Naive thymus-derived CD8-positive, alpha-beta T cell (primary cell): ENCODE measurements around the gene COL17A1. TPM values are rescaled to one million over a fixed set of nuclear protein-coding genes. Genes with fewer than 3 reads are reported as not detected.
A peak's percentile ranks its signal among the peaks of the same experiment; 100 is the strongest.

ENCODE experiments used
- ATAC-seq, 2 donors: fragments of 150-1000 bp; cut with Tn5 transposase in 1 of 2; sonication (Bioruptor Pico), chemical (Tn5 transposase) in 1 of 2; 1 replicate in 1 of 2; 2 replicates in 1 of 2; pipeline ENCODE4 v1.10.0; 2021; ENCODE audit warnings: mild to moderate bottlenecking in 2 of 2, moderate library complexity in 2 of 2
- POLR2A ChIA-PET: fragments of 350-600 bp; sonication (Branson Sonifier 250); formaldehyde crosslinking; loops from one replicate; lab custom pipeline; 2021; ENCODE audit warnings: antibody characterized with exemption; lab: Charles Lee
- DNase-seq, 10 donors: peaks; one replicate each; pipeline versions ENCODE4 v3.0.0 to v3.0.0-alpha.2; 2020 to 2022
- H3K27ac Mint-ChIP-seq, 10 donors: one replicate each; pipeline ENCODE4 v1.8.0; 2020 to 2022; ENCODE audit warnings: mild to moderate bottlenecking in 10 of 10, mixed read lengths in 10 of 10, moderate library complexity in 4 of 10, inconsistent platforms in 1 of 10
- H3K27me3 Mint-ChIP-seq, 5 donors: one replicate each; pipeline ENCODE4 v1.8.0; 2021 to 2022; ENCODE audit warnings: mixed read lengths in 5 of 5
- H3K36me3 Mint-ChIP-seq, 3 donors: one replicate each; pipeline ENCODE4 v1.8.0; 2020 to 2022; ENCODE audit warnings: mixed read lengths in 3 of 3, mild to moderate bottlenecking in 2 of 3, inconsistent platforms in 1 of 3
- H3K4me1 Mint-ChIP-seq, 4 donors: one replicate each; pipeline ENCODE4 v1.8.0; 2021 to 2022; ENCODE audit warnings: mixed read lengths in 4 of 4
- H3K4me3 Mint-ChIP-seq, 10 donors: one replicate each; pipeline ENCODE4 v1.8.0; 2020 to 2022; ENCODE audit warnings: mild to moderate bottlenecking in 10 of 10, mixed read lengths in 10 of 10, moderate library complexity in 6 of 10, inconsistent platforms in 1 of 10
- H3K9me3 Mint-ChIP-seq, 9 donors: one replicate each; pipeline ENCODE4 v1.8.0; 2020 to 2022; ENCODE audit warnings: mixed read lengths in 9 of 9, mild to moderate bottlenecking in 3 of 9, inconsistent platforms in 1 of 9, moderate library complexity in 1 of 9
- polyA plus RNA-seq, 3 donors: library from polyadenylated mRNA; unstranded; fragments of 300-500 nt; fragmentation: Illumina TruSeq; gene quantifications; one replicate each; pipeline ENCODE4 v1.2.3, GENCODE V29; 2021
- total RNA-seq, 8 experiments: library from RNA in 2 of 8; stranded (reverse) in 2 of 8; gene quantifications; one replicate each; pipeline ENCODE4 v1.2.3 and lab custom pipeline; 2021 to 2026

Gene COL17A1
- total and polyA plus RNA-seq, 5 experiments from 2014 or later, result not detected

DNA sequence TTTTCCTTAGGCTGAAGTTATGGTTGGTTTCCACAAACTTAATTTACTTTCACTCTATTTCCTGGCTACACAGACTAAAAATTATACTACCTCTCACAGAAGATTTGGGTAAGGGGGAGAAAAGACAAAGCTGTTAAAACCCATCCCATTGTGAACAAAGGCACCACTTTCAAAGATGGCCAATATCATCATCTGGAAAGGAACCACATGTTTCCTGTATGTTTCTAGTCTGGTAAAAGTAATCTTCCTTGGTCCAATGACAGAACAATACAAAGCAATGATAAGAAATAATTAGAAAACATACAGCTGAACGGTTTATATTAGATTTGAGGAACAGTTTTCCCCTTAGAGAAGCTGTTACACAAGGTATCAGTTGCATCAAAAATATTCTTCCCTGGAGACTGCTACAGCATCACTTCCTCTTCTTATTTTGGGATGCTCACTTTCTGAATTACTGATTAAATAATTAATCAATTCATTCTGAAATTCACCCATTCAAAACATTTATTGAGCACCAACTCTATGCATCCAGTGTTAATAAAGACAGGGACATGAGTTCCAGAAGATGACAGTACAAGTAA lies 27.8 kb upstream of the COL17A1 start:
- no peak overlapping the region for H3K4me3 Mint-ChIP-seq
- H3K27me3 Mint-ChIP-seq, result peaks cover 4 to 14% (median 8%) of the 10 kb centered on the region in 5 donors
- ATAC-seq, result no peak
- POLR2A ChIA-PET, result interaction anchor here (0.9 to 1.1 kb wide), 2 partner anchors 8 to 183 kb away, joined by 4 read pairs; partner anchors contain the start of gene SFR1
- no peak overlapping the region for H3K27ac Mint-ChIP-seq
- H3K9me3 Mint-ChIP-seq, result no peaks in the 10 kb centered on the region
- no peaks in the 10 kb centered on the region for H3K36me3 Mint-ChIP-seq
- H3K4me1 Mint-ChIP-seq, result peaks cover 0 to 11% (median 5%) of the 10 kb centered on the region in 4 donors
- no peak for DNase-seq

DNA sequence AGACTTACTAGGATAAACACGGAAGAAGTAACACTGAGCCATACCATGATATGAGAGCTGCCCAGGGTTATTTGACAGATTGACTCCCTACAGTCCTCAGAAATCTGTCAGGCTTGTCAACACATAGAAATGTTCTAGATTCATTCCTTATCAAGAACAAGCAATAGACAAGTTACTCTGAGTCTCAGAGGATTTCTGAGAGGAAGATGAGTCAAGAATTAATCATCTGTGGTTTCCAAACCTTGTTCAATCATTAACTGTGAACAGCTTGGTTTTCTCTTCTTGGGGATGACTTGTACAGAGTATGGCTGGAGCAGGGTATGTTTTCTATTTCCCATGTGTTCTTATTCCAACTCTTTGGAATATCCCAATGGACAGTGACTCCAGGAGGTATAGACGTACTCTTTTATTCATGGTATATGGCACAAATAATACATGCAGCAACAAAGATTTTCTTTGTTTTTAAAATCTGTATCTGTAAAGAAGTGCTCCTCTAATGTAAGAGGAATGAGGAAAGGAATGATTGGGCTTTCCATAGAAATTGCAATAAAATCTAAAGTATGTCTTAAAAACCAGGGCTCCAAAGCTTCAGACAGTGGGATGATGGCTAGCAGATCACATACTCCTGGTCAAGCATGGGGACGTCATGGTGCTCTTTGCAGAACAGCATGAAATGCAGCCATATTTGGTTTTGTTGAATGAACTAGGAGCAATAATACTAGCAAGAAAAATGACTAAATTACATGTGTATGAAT lies 24.4 kb upstream of the COL17A1 start:
- no peak for DNase-seq
- POLR2A ChIA-PET, result no interaction called here
- H3K4me3 Mint-ChIP-seq, result no peak overlapping the region
- no peaks in the 10 kb centered on the region for H3K9me3 Mint-ChIP-seq
- no peak overlapping the region for H3K27ac Mint-ChIP-seq
- no peaks in the 10 kb centered on the region for H3K36me3 Mint-ChIP-seq
- H3K4me1 Mint-ChIP-seq, result peaks cover 0 to 11% (median 5%) of the 10 kb centered on the region in 4 donors
- ATAC-seq, result no peak
- peaks cover 4 to 14% (median 8%) of the 10 kb centered on the region in 5 donors for H3K27me3 Mint-ChIP-seq

DNA sequence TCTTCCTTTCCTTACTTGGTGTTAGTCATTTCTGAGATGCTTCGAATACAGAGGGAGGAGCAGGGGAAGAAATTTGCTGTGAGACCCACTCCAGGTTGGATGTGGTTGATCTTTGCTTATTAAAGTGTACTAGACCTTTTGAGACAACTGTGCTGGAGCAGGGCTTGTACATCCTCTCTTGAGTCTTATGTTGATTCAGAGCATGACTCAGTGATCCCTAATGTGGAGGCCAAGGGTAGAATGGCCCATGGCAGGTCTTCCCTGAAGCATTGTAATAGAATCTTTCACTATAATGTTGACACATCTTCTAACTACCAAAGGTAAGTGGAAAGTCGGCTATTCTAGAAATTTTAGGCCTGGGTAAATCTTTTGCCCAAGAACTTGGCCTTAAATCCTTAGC lies 19.2 kb upstream of the COL17A1 start:
- peaks cover 0 to 3% (median 0%) of the 10 kb centered on the region in 4 donors for H3K4me1 Mint-ChIP-seq
- POLR2A ChIA-PET, result interaction anchor here (0.6 kb wide), 1 partner anchor 149 kb away, joined by 3 read pairs; no protein-coding TSS in a partner anchor
- DNase-seq, result no peak
- no peaks in the 10 kb centered on the region for H3K36me3 Mint-ChIP-seq
- no peak overlapping the region for H3K4me3 Mint-ChIP-seq
- no peak for ATAC-seq
- peaks cover 0 to 3% (median 0%) of the 10 kb centered on the region in 5 donors for H3K27me3 Mint-ChIP-seq
- H3K27ac Mint-ChIP-seq, result peak overlapping the region in 1 of 10 donors; percentile 24
- H3K9me3 Mint-ChIP-seq, result no peaks in the 10 kb centered on the region

DNA sequence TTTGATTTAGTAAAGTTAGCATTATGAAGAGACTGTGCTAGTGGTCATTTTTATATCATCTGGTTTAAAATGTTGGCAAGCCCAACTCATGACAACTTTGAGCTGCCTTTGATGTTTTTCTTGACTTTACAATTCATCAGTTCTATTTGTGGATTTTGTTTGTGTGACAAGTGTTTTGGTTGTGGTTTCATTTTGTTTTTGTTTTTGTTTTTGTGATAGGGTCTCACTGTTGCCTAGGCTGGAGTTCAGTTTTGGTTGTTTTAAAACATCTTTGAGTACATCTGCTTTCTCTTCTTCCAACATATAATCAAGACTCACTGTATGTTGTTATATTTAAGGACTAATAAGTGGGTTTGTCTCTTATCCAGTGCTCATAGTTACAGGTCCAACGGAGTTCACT lies 18.7 kb upstream of the COL17A1 start:
- no peaks in the 10 kb centered on the region for H3K9me3 Mint-ChIP-seq
- ATAC-seq, result no peak

DNA sequence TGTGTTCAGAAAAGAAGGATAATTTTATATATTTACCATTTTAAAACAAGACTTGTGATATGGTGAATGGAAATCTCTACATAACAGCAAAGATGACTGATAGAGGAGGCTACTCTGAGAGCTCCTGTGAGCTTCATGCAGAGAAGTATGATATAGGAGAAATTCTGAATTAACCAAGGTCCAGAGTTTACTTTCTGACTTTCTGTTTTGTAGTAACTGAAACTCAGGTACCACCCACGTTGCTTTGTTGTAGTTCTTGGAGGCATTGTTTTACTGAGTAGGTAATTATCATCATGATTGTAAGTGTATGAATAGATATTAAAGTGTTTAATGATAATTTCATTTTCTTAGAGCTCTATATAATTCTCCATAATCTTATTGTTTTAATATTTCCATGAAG lies 18.3 kb upstream of the COL17A1 start:
- Mint-ChIP-seq H3K27me3 (peaks cover 0 to 2% (median 0%) of the 10 kb centered on the region in 5 donors), H3K4me3 (no peak overlapping the region), H3K9me3 (no peaks in the 10 kb centered on the region), H3K27ac (no peak overlapping the region), H3K36me3 (no peaks in the 10 kb centered on the region), H3K4me1 (no peaks in the 10 kb centered on the region)
- DNase-seq (no peak), ATAC-seq (no peak)
- POLR2A ChIA-PET, result interaction anchor here (0.8 kb wide), 1 partner anchor 18 kb away, joined by 3 read pairs; the partner anchor contains the start of gene SFR1

More for the DNA sequence above, 18.7 kb upstream of the COL17A1 start:
- Mint-ChIP-seq H3K4me1 (no peaks in the 10 kb centered on the region), H3K27me3 (no peaks in the 10 kb centered on the region), H3K4me3 (no peak overlapping the region), H3K36me3 (no peaks in the 10 kb centered on the region), H3K27ac (no peak overlapping the region)
- DNase-seq, result no peak
- POLR2A ChIA-PET, result interaction anchor here (0.8 kb wide), 1 partner anchor 18 kb away, joined by 3 read pairs; the partner anchor contains the start of gene SFR1

DNA sequence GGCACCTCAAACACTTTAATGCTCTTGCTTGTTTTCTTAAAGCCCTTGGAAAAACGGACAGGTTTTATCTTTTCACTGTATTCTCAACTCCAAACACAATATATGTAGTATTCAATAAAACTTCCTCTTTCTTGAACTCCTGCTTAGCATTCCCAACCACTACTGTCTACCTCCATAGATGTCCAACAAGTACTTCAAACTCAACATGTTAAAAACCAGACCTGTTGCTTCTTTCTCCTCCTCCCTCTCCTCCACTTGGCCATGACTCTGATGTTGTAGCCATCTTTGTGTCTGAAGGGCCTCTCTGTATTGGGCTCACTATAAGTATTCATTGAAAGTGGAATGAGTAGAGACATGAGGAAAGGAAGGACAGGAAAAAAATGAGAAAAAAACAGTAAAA lies 16.2 kb upstream of the COL17A1 start:
- Mint-ChIP-seq H3K27me3 (peaks cover 0 to 6% (median 0%) of the 10 kb centered on the region in 5 donors), H3K4me3 (no peak overlapping the region), H3K27ac (no peak overlapping the region), H3K36me3 (peaks cover 0 to 4% (median 0%) of the 10 kb centered on the region in 3 donors), H3K4me1 (no peaks in the 10 kb centered on the region), H3K9me3 (no peaks in the 10 kb centered on the region)
- no peak for ATAC-seq
- DNase-seq, result no peak
- POLR2A ChIA-PET, result no interaction called here

DNA sequence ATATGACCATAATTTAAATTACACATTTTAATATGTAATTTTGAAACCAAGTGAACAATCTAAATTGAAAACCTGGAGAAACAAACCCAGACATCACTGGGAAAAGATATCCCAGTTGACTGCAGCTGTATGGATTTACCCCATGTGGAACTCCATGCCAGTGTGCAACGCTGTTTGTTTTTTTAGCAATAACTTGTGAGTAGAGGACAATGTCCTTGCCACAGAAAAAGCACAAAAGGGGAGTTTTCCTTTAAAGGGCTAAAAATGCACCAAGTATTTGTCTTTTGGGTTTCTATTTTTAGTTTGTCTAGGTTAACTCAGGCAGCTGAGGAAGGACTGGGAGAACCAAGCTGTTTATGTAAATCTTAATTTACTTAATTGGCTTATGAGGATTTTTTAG lies 15.1 kb upstream of the COL17A1 start:
- no peaks in the 10 kb centered on the region for H3K4me1 Mint-ChIP-seq
- H3K9me3 Mint-ChIP-seq, result peaks cover 0 to 4% (median 0%) of the 10 kb centered on the region in 9 donors
- DNase-seq (no peak), ATAC-seq (no peak)
- POLR2A ChIA-PET, result no interaction called here
- H3K36me3 Mint-ChIP-seq, result peaks cover 0 to 4% (median 0%) of the 10 kb centered on the region in 3 donors
- H3K4me3 Mint-ChIP-seq, result no peak overlapping the region
- no peak overlapping the region for H3K27ac Mint-ChIP-seq
- peaks cover 0 to 6% (median 0%) of the 10 kb centered on the region in 5 donors for H3K27me3 Mint-ChIP-seq

DNA sequence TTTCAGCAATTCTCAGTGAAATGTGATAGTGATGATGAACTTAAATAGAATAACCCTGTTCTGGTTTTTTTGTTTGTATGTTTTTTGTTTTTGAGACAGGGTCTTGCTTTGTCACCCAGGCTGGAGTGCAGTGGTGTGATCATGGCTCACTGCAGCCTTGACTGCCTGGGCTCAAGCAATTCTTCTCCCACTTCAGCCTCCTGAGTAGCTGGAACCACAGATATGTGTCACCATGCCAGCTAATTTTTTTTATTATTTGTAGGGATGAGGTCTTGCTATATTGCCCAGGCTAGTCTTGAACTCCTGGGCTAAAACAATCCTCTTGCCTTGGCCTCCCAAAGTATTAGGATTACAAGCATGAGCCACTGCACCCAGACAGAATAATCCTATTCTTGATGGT lies 14.3 kb upstream of the COL17A1 start:
- POLR2A ChIA-PET, result no interaction called here
- ATAC-seq (no peak), DNase-seq (no peak)
- peaks cover 0 to 6% (median 0%) of the 10 kb centered on the region in 5 donors for H3K27me3 Mint-ChIP-seq
- H3K9me3 Mint-ChIP-seq, result peaks cover 0 to 4% (median 0%) of the 10 kb centered on the region in 9 donors
- H3K36me3 Mint-ChIP-seq, result peaks cover 0 to 4% (median 0%) of the 10 kb centered on the region in 3 donors
- H3K4me3 Mint-ChIP-seq, result no peak overlapping the region
- H3K27ac Mint-ChIP-seq, result no peak overlapping the region
- H3K4me1 Mint-ChIP-seq, result no peaks in the 10 kb centered on the region

DNA sequence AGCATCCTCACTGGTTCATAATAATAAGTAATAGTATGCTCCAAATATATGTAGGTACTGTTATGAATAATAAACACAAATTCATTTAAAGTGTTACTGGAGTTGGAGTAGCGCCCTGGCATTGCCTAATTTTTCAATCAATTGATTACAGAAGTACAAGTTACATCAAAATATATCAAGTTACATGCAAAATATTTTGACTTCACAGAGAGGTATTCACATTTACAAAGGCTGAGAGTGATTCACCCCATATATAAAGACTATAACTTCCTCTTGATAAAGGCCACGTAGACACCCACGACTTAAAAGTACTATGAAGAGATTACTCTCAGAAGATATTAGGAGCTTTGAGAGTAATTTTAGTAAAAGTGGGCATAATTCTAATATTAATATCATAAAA lies 13.6 kb upstream of the COL17A1 start:
- Mint-ChIP-seq H3K27ac (no peak overlapping the region), H3K9me3 (peaks cover 0 to 4% (median 0%) of the 10 kb centered on the region in 9 donors), H3K36me3 (peaks cover 0 to 4% (median 0%) of the 10 kb centered on the region in 3 donors), H3K4me1 (no peaks in the 10 kb centered on the region), H3K4me3 (no peak overlapping the region), H3K27me3 (peaks cover 0 to 8% (median 0%) of the 10 kb centered on the region in 5 donors)
- no peak for ATAC-seq
- POLR2A ChIA-PET, result no interaction called here
- no peak for DNase-seq

DNA sequence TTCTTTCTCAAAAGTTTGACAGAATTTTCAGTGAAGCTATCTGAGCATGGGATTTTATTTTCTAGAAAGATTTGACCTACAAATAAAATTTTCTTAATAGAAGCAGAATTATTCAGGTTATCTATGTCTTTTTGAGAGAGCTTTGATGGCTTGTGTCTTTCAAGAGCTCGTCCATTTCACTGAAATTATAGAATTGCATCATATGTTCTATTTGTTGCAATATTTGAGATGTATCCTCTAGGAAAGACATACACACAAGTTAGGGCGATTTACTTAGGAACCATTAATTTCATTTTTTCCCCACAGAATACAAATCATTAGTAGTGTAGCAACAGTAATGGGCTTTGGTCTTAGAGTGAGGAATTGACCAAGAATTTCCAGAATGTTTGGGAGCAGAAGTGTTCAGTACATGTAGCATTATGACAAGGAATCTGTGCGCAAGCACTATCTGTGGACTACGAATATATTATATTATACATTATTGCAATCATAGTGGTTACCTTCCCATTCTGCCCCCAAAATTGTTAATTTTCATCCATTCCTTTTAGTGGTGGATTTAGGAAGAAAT lies 12.8 kb upstream of the COL17A1 start:
- Mint-ChIP-seq H3K27ac (no peak overlapping the region), H3K4me1 (peaks cover 0 to 4% (median 0%) of the 10 kb centered on the region in 4 donors), H3K36me3 (peaks cover 0 to 4% (median 0%) of the 10 kb centered on the region in 3 donors), H3K27me3 (peaks cover 0 to 8% (median 0%) of the 10 kb centered on the region in 5 donors), H3K9me3 (peaks cover 0 to 4% (median 0%) of the 10 kb centered on the region in 9 donors), H3K4me3 (no peak overlapping the region)
- POLR2A ChIA-PET, result no interaction called here
- DNase-seq, result no peak
- no peak for ATAC-seq

DNA sequence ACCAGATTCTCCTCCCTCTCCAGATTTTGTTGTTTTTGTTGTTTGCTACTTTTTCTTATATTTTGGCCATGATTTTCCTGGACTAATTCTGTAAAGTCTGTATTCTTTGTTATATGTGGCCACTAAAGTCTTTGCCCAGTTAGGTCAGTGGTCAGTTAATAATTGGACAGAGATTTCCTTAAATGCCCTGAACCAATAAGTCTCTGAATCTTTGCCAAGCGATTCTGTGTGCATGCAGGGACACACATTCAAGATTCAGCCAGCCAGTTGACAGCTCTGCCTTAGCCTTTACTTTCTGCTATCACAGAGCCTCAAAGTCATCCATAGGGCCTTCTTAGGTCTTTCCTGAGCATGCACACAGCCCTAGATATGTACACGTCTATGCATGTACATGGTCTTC lies 11.0 kb upstream of the COL17A1 start:
- DNase-seq (no peak), ATAC-seq (no peak)
- H3K36me3 Mint-ChIP-seq, result peaks cover 0 to 4% (median 0%) of the 10 kb centered on the region in 3 donors
- peaks cover 0 to 4% (median 0%) of the 10 kb centered on the region in 4 donors for H3K4me1 Mint-ChIP-seq
- H3K27me3 Mint-ChIP-seq, result peaks cover 0 to 8% (median 0%) of the 10 kb centered on the region in 5 donors
- H3K9me3 Mint-ChIP-seq, result peaks cover 0 to 4% (median 0%) of the 10 kb centered on the region in 9 donors
- peak overlapping the region in 1 of 10 donors; percentile 8 for H3K27ac Mint-ChIP-seq
- POLR2A ChIA-PET, result no interaction called here
- no peak overlapping the region for H3K4me3 Mint-ChIP-seq

DNA sequence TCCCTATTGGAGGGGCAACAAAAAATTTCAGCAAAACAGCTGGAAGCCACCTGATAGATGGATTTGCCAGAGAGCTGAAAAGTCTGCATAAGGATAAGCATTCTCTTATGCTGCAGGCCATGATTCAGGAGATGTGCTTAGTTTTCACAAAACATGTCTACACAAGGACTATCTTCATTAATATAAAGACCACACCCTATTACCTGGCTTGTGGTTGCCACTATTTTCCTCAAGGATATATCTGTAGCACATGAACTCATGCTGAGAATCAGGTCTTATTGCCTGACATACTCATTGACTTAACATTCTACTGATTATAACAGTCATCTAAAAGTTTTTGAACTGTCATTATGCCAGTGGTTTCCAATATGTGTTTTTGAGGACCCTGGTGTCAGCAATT lies 7.1 kb upstream of the COL17A1 start:
- DNase-seq, result no peak
- no peak for ATAC-seq
- POLR2A ChIA-PET, result no interaction called here
- Mint-ChIP-seq H3K4me3 (no peak overlapping the region), H3K4me1 (peaks cover 0 to 4% (median 0%) of the 10 kb centered on the region in 4 donors), H3K9me3 (peaks cover 0 to 4% (median 0%) of the 10 kb centered on the region in 9 donors), H3K27ac (no peak overlapping the region), H3K27me3 (peaks cover 0 to 8% (median 3%) of the 10 kb centered on the region in 5 donors), H3K36me3 (peaks cover 0 to 3% (median 0%) of the 10 kb centered on the region in 3 donors)
